Measurements from ENCODE around the gene GABRG3. TPM values are rescaled to one million over a fixed set of nuclear protein-coding genes. Genes with fewer than 3 reads are reported as not detected.

Gene GABRG3
- total and polyA plus RNA-seq, 4 donors = 0.02 to 0.19 TPM; not detected in 2

DNA sequence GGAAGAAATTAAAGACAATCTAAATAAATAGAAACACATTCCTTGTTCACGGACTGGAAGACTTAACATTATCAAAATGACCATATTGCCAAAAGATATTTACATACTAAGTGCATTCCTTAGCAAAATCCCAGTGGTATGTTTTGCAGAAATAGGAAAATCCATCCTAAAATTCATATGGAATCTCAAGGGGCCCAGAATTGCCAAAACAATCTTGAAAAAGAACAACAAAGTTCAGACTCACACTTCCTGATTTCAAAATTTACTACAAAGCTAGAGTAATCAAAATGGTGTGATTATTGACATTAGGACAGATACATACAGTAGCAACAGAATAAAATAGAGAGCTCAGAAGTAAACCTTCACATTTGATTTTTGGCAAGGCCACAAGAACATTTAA, 612.7 kb downstream of the GABRG3 start:
- DNase-seq (ENCODE audit: low spot score) = no peak
- Histone ChIP-seq H3K4me1 (ENCODE audit: control insufficient read depth in 4 of 4, insufficient read depth in 4 of 4, low read length in 3 of 4) (no peaks in the 10 kb centered on the region), H3K27me3 (ENCODE audit: control insufficient read depth in 4 of 4, insufficient read depth in 4 of 4, low read length in 3 of 4) (no peaks in the 10 kb centered on the region), H3K27ac (ENCODE audit: low read depth in 1 of 2, low read length in 2 of 2) (no peak overlapping the region), H3K9me3 (ENCODE audit: control insufficient read depth in 4 of 4, low read length in 3 of 4) (no peaks in the 10 kb centered on the region), H3K9ac (ENCODE audit: low read depth in 1 of 2, low read length in 2 of 2) (no peak overlapping the region), H3K36me3 (ENCODE audit: control insufficient read depth in 4 of 4, insufficient read depth in 3 of 4, low read depth in 1 of 4, low read length in 3 of 4) (no peaks in the 10 kb centered on the region), H3K4me3 (ENCODE audit: low read depth in 1 of 3, low read length in 3 of 3) (no peak overlapping the region)
- 41% methylated on average over 1 of the region's 1 CpG for WGBS
- no peak for TF ChIP-seq HNF4A (conservative IDR thresholded peaks at IDR 0.05)
- TF ChIP-seq FOXA2 (IDR thresholded peaks at IDR 0.05) = no peak
- TF ChIP-seq, protein P1, sequence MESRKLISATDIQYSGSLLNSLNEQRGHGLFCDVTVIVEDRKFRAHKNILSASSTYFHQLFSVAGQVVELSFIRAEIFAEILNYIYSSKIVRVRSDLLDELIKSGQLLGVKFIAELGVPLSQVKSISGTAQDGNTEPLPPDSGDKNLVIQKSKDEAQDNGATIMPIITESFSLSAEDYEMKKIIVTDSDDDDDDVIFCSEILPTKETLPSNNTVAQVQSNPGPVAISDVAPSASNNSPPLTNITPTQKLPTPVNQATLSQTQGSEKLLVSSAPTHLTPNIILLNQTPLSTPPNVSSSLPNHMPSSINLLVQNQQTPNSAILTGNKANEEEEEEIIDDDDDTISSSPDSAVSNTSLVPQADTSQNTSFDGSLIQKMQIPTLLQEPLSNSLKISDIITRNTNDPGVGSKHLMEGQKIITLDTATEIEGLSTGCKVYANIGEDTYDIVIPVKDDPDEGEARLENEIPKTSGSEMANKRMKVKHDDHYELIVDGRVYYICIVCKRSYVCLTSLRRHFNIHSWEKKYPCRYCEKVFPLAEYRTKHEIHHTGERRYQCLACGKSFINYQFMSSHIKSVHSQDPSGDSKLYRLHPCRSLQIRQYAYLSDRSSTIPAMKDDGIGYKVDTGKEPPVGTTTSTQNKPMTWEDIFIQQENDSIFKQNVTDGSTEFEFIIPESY (IDR thresholded peaks at IDR 0.05) = no peak

DNA sequence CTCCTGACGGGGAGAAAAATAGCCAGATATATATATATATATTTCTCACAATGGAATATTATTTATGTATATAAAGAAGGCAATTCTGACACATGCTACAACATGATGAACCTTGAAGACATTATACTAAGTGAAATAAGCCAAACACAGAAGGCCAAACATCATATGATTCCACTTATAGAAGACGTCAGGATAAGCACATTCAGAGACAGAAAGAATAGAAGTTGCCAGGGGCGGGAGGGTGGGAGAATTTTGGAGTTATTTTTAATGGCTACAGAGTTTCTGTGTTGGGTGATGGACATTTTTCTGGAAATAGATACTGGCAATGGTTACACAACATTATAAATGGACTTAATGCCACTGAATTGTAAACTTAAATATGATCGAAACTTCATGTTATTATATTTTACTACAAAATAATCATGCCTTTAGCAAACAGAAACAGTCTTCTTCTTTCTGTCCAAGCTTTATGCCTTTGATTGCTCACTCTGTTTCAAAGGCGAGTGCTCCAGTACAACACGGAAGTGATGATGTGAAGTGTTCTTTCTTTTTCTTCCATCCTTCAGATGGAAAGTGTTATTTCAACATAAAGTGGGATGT, 614.2 kb downstream of the GABRG3 start:
- H3K4me1 ChIP-seq (ENCODE audit: control insufficient read depth in 4 of 4, insufficient read depth in 4 of 4, low read length in 3 of 4) = no peaks in the 10 kb centered on the region
- WGBS = 78% methylated on average over 6 of the region's 6 CpGs
- H3K36me3 ChIP-seq (ENCODE audit: control insufficient read depth in 4 of 4, insufficient read depth in 3 of 4, low read depth in 1 of 4, low read length in 3 of 4) = no peaks in the 10 kb centered on the region
- no peak for DNase-seq (ENCODE audit: low spot score)
- TF ChIP-seq, protein P2, sequence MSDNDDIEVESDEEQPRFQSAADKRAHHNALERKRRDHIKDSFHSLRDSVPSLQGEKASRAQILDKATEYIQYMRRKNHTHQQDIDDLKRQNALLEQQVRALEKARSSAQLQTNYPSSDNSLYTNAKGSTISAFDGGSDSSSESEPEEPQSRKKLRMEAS (IDR thresholded peaks at IDR 0.05) = no peak
- TF ChIP-seq SP1 (IDR thresholded peaks at IDR 0.05) (no peak), FOXA1 (IDR thresholded peaks at IDR 0.05) (no peak), HNF4A (conservative IDR thresholded peaks at IDR 0.05) (no peak), HNF4G (IDR thresholded peaks at IDR 0.05) (no peak), FOXA2 (IDR thresholded peaks at IDR 0.05) (no peak), RXRA (IDR thresholded peaks at IDR 0.05) (no peak), RAD21 (IDR thresholded peaks at IDR 0.05) (no peak), GABPA (IDR thresholded peaks at IDR 0.05 in 1 of 2, conservative IDR thresholded peaks at IDR 0.05 in 1 of 2) (no peak), JUND (IDR thresholded peaks at IDR 0.05) (no peak), TAF1 (conservative IDR thresholded peaks at IDR 0.05) (no peak), NR2F2 (IDR thresholded peaks at IDR 0.05) (no peak), YY1 (IDR thresholded peaks at IDR 0.05) (no peak), EGR1 (IDR thresholded peaks at IDR 0.05; ENCODE audit: low read depth in 2 of 2) (no peak)
- TF ChIP-seq, protein P3, sequence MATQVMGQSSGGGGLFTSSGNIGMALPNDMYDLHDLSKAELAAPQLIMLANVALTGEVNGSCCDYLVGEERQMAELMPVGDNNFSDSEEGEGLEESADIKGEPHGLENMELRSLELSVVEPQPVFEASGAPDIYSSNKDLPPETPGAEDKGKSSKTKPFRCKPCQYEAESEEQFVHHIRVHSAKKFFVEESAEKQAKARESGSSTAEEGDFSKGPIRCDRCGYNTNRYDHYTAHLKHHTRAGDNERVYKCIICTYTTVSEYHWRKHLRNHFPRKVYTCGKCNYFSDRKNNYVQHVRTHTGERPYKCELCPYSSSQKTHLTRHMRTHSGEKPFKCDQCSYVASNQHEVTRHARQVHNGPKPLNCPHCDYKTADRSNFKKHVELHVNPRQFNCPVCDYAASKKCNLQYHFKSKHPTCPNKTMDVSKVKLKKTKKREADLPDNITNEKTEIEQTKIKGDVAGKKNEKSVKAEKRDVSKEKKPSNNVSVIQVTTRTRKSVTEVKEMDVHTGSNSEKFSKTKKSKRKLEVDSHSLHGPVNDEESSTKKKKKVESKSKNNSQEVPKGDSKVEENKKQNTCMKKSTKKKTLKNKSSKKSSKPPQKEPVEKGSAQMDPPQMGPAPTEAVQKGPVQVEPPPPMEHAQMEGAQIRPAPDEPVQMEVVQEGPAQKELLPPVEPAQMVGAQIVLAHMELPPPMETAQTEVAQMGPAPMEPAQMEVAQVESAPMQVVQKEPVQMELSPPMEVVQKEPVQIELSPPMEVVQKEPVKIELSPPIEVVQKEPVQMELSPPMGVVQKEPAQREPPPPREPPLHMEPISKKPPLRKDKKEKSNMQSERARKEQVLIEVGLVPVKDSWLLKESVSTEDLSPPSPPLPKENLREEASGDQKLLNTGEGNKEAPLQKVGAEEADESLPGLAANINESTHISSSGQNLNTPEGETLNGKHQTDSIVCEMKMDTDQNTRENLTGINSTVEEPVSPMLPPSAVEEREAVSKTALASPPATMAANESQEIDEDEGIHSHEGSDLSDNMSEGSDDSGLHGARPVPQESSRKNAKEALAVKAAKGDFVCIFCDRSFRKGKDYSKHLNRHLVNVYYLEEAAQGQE (IDR thresholded peaks at IDR 0.05) = no peak
- TF ChIP-seq, protein P1 (IDR thresholded peaks at IDR 0.05) = no peak
- TF ChIP-seq, protein P4, sequence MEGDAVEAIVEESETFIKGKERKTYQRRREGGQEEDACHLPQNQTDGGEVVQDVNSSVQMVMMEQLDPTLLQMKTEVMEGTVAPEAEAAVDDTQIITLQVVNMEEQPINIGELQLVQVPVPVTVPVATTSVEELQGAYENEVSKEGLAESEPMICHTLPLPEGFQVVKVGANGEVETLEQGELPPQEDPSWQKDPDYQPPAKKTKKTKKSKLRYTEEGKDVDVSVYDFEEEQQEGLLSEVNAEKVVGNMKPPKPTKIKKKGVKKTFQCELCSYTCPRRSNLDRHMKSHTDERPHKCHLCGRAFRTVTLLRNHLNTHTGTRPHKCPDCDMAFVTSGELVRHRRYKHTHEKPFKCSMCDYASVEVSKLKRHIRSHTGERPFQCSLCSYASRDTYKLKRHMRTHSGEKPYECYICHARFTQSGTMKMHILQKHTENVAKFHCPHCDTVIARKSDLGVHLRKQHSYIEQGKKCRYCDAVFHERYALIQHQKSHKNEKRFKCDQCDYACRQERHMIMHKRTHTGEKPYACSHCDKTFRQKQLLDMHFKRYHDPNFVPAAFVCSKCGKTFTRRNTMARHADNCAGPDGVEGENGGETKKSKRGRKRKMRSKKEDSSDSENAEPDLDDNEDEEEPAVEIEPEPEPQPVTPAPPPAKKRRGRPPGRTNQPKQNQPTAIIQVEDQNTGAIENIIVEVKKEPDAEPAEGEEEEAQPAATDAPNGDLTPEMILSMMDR (IDR thresholded peaks at IDR 0.05; ENCODE audit: low read depth, low read length, missing input control) = no peak
- TF ChIP-seq, protein P5, sequence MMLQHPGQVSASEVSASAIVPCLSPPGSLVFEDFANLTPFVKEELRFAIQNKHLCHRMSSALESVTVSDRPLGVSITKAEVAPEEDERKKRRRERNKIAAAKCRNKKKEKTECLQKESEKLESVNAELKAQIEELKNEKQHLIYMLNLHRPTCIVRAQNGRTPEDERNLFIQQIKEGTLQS (IDR thresholded peaks at IDR 0.05) = no peak
- no peaks in the 10 kb centered on the region for H3K27me3 ChIP-seq (ENCODE audit: control insufficient read depth in 4 of 4, insufficient read depth in 4 of 4, low read length in 3 of 4)
- H3K9me3 ChIP-seq (ENCODE audit: control insufficient read depth in 4 of 4, low read length in 3 of 4) = no peaks in the 10 kb centered on the region
- H3K27ac ChIP-seq (ENCODE audit: low read depth in 1 of 2, low read length in 2 of 2) = no peak overlapping the region
- no peak overlapping the region for H3K9ac ChIP-seq (ENCODE audit: low read depth in 1 of 2, low read length in 2 of 2)
- no peak overlapping the region for H3K4me3 ChIP-seq (ENCODE audit: low read depth in 1 of 3, low read length in 3 of 3)

All from liver (tissue), 9 donors.